AG04449 (cell line): ENCODE results near the gene SAFB2.

Experiments
- CTCF ChIA-PET: fragments of 350-600 bp; formaldehyde crosslinking; extraction: SDS; loops from one replicate; lab custom pipeline; 2021; ENCODE audit warnings: antibody characterized with exemption; lab: Yijun Ruan, JAX
- POLR2A ChIA-PET: fragments of 400-600, 350-600 bp; formaldehyde crosslinking; extraction: SDS; loops from one replicate; lab custom pipeline; 2020; ENCODE audit warnings: antibody characterized with exemption, inconsistent platforms; lab: Yijun Ruan, JAX
- DNase-seq: peaks from one replicate; pipeline ENCODE4 v3.0.0-alpha.2; 2010; ENCODE audit warnings: low read depth, low spot score
- H3K4me3 ChIP-seq: 2 replicates; pipeline ENCODE4 v1.5.1; 2011; ENCODE audit warnings: low read depth, mild to moderate bottlenecking, control low read depth, low read length
- TF ChIP-seq, protein P1 (sequence below): IDR thresholded peaks from one replicate; pipeline ENCODE4 v1.5.1; 2011; ENCODE audit warnings: mild to moderate bottlenecking, moderate library complexity, low read length, control low read depth, inconsistent platforms; ENCODE audit not compliant: insufficient read depth; ENCODE audit errors: missing control alignments

SAFB2 gene

DNA sequence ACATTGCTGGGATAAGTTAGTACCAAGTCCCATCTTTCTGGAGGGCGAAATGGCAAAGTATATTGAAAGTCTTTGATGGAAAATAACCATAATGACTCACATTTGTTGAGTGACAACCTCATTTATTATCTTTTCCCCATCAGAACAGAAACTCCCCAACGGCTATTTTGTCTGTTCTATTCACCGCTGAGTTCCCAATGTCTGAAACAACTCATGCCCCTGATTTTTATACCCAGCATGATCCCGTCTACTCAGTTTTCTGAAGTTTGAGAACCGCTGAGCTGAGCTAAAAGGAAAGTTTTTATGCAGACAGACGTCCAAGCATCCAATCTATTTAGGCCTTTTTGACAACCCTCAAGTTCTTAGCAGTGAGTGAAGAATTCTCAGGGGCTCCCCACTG is 47.0 kb downstream of the SAFB2 start:
- TF ChIP-seq, protein P1, sequence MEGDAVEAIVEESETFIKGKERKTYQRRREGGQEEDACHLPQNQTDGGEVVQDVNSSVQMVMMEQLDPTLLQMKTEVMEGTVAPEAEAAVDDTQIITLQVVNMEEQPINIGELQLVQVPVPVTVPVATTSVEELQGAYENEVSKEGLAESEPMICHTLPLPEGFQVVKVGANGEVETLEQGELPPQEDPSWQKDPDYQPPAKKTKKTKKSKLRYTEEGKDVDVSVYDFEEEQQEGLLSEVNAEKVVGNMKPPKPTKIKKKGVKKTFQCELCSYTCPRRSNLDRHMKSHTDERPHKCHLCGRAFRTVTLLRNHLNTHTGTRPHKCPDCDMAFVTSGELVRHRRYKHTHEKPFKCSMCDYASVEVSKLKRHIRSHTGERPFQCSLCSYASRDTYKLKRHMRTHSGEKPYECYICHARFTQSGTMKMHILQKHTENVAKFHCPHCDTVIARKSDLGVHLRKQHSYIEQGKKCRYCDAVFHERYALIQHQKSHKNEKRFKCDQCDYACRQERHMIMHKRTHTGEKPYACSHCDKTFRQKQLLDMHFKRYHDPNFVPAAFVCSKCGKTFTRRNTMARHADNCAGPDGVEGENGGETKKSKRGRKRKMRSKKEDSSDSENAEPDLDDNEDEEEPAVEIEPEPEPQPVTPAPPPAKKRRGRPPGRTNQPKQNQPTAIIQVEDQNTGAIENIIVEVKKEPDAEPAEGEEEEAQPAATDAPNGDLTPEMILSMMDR = no peak
- POLR2A ChIA-PET = no interaction called here
- CTCF ChIA-PET = no interaction called here
- no peak for DNase-seq
- no peak overlapping the region for H3K4me3 ChIP-seq

DNA sequence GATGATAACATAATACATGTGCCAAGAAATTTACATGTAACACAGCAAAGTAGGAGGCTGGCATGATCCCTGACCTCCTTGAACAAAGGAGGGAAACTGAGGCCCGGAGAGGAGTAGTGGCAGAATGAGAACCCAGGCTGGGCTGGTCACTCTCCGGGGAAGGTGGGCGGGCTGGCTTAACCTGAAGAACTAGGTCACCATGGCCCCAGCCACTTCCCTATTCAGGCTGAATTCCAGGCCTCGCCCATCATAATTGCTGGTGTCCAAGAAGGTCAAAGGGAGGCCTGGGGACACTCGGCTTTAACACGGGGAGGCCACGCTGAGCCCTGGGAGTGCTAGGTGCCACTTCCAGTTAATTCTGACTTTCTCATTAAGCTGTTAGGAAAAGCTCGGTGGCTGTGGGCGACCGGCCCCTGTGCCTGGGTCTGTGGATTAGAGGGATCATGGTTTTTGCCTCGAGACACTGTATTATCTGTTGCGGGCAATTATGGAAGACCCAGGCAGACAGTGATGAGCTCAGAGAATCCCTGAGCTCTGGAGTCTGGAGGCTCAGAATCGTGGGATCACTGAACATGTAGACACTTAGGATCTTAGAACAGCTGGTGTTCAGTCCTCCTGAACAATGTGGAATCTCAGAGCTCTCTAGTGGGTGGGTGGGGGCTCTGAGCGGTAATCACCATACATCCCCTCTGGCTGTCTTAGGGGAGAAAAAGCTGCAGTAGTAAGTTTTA is 49.9 kb downstream of the SAFB2 start:
- no peak overlapping the region for H3K4me3 ChIP-seq
- TF ChIP-seq, protein P1 = no peak
- CTCF ChIA-PET = interaction anchor here (1.0 to 2.1 kb wide), 2 partner anchors 9 to 524 kb away, joined by 4 to 5 read pairs; no protein-coding TSS in a partner anchor
- no peak for DNase-seq
- POLR2A ChIA-PET = no interaction called here

DNA sequence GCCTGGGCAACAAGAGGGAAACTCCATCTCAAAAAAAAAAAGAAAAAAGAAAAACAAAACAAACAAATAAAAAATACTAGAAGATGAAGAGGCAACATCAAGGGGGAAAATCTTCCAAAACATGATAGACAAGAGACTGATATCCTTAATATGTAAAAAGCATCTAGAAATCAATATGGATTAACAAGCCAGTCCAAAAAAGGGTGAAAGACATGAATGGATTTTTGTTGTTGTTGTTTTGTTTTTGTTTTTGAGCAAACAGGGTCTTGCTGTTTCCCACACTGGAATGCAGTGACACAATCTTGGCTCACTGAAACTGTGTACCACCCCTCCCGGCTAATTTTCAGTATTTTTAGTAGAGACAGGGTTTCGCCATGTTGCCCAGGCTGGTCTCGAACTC is 50.8 kb downstream of the SAFB2 start:
- TF ChIP-seq, protein P1 = no peak
- H3K4me3 ChIP-seq = no peak overlapping the region
- POLR2A ChIA-PET = no interaction called here
- DNase-seq = no peak
- CTCF ChIA-PET = no interaction called here

DNA sequence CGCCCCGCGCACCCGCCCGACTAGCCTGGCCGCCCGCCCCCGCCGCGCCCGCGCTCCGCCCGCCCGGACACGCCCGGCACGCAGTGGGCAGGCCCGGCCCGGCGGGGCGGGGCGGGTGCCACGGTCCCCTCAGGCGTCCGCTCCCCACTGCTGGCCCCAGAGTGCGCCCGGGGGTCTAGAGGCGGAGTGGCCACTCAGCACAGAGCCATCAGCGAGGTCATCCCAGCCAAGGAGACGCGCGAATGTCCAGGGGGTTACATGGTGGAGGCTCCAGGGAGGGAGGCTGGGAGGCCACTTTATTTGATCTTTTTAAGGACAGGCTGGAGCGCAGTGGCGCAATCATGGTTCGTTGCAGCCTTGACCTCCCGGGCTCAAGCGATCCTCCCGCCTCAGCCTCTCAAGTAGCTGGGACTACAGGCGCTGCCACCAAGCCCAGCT is 54.6 kb downstream of the SAFB2 start:
- DNase-seq = no peak
- CTCF ChIA-PET = no interaction called here
- no peak overlapping the region for H3K4me3 ChIP-seq
- POLR2A ChIA-PET = no interaction called here
- TF ChIP-seq, protein P1 = no peak

DNA sequence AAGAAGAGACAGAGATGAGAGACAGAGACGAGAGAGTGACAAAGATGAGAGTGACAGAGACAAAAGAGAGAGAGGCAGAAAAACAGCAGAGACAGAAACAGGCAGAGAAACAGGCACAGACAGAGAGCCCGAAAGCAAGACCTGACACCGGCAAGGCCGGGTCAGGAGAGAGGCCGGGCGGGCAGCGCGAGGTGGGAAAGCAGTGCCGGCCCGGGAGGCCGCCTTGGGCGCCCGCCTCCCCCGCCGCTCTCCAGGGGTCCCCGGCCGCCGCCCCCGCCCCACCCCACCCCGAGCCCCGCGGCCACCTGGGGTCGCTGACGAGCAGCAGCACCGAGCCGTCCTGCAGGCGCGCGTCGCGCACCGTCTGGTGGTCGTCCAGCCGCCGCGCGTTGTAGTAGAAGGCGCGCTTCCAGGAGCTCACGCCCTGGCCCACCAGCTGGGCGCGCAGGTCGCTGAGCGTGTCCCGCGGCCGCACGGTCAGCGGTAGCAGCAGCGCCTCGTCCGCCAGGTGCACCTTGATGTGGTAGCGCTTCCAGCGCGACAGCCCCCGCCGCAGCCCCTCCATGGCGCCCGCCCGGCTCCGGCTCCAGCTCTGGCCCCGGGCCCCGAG is 55.1 kb downstream of the SAFB2 start, which contains the start of gene TINCR:
TINCR (minus strand) TSS at position 594 of the 610 bp plus-strand sequence.
- ChIA-PET POLR2A (no interaction called here), CTCF (no interaction called here)
- H3K4me3 ChIP-seq = no peak within 1 kb of the TSS
- TF ChIP-seq, protein P1 = no peak
- no peak for DNase-seq

DNA sequence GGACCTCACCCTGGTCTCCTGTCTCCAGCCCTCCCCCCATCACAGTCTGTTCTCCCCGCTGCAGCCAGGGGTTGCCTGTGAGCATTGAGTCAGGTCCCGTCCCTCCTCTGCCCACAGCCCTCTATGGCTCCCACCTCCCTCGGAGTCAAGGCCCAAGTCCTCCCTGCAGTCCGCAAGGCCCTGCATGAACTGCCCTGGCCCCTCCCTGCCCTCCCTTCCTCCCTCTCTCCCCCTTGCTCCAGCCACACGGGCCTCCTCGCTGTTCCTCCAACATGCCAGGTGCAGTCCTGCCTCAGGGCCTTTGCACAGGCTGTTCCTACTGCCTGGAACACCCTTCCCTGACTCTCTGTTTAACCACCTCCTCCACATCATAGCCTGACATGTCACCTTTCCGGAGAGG is 57.6 kb downstream of the SAFB2 start:
- POLR2A ChIA-PET = no interaction called here
- CTCF ChIA-PET = interaction anchor here (1.9 kb wide), 1 partner anchor 18 kb away, joined by 5 read pairs; no protein-coding TSS in a partner anchor
- H3K4me3 ChIP-seq = no peak overlapping the region
- TF ChIP-seq, protein P1 = no peak
- DNase-seq = no peak
